ENCODE results near the gene AP1G2.

- no peak for TF ChIP-seq CTCF (IDR thresholded peaks at IDR 0.05 in 2 of 3, conservative IDR thresholded peaks at IDR 0.05 in 1 of 3; ENCODE audit: borderline replicate concordance in 1 of 3, insufficient read depth in 1 of 3, low read depth in 2 of 3, low read length in 2 of 3)
- no peak for TF ChIP-seq MAX (IDR thresholded peaks at IDR 0.05)
- TF ChIP-seq ZNF274 (IDR thresholded peaks at IDR 0.05; ENCODE audit: low read depth, low read length): no peak
- TF ChIP-seq TCF7L2 (IDR thresholded peaks at IDR 0.05; ENCODE audit: borderline replicate concordance, extremely low read depth, insufficient read depth, insufficient read length): no peak
- no peak for TF ChIP-seq JUND (IDR thresholded peaks at IDR 0.05)
- TF ChIP-seq POLR2A (IDR thresholded peaks at IDR 0.05; ENCODE audit: borderline replicate concordance, extremely low read depth, insufficient read depth, insufficient read length): no peak
- TF ChIP-seq ATF3 (IDR thresholded peaks at IDR 0.05): no peak
- no peak for TF ChIP-seq ZFX (IDR thresholded peaks at IDR 0.05)
- no peak for TF ChIP-seq POLR2AphosphoS5 (IDR thresholded peaks at IDR 0.05; ENCODE audit: low read depth, low read length)
- no peak for TF ChIP-seq EZH2 (IDR thresholded peaks at IDR 0.05)
Observed at GRCh38 chr14:23531391-23531790, 36.2 kb downstream of the AP1G2 start.
